ENCODE results near the gene MARK3. TPM values are rescaled to one million over a fixed set of nuclear protein-coding genes. Genes with fewer than 3 reads are reported as not detected.

MARK3 gene
- total and polyA plus RNA-seq, 2 of the 13 experiments (the other 11 are each of a cell fraction or from before 2014, with no cell fraction given), result 47.7 to 56.6 TPM

DNA sequence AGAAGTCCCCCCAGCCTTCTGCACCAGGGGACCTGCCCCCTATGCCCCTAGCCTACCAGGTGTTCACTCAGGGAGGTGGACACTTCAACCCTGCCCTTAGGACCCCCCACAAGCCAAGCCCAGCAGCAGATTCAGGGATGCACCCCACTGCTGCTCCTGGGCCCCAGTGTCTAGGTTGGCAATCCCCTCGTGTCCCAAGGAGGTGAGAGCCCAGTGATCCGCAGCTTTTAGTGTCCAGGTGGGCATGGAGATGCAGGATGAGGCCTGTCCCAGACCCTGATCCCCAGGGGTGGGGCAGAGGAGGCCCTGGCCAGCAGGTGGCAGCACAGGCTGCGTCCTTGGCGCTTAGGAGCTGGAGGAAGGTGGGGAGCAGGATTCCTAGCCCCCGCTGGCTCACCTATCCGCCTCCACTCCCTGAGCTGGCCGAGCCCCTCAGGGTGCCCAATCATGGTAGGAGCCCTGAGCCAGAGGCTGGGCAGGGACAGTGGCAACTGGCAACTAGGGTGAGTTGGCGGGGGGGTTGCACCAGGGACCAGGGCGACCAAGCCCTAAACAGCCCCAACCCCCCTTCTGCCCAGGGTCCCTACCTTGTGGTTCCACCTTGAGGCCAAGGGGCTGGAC, 133.3 kb downstream of the MARK3 start (continued):
- TF ChIP-seq, protein P1, sequence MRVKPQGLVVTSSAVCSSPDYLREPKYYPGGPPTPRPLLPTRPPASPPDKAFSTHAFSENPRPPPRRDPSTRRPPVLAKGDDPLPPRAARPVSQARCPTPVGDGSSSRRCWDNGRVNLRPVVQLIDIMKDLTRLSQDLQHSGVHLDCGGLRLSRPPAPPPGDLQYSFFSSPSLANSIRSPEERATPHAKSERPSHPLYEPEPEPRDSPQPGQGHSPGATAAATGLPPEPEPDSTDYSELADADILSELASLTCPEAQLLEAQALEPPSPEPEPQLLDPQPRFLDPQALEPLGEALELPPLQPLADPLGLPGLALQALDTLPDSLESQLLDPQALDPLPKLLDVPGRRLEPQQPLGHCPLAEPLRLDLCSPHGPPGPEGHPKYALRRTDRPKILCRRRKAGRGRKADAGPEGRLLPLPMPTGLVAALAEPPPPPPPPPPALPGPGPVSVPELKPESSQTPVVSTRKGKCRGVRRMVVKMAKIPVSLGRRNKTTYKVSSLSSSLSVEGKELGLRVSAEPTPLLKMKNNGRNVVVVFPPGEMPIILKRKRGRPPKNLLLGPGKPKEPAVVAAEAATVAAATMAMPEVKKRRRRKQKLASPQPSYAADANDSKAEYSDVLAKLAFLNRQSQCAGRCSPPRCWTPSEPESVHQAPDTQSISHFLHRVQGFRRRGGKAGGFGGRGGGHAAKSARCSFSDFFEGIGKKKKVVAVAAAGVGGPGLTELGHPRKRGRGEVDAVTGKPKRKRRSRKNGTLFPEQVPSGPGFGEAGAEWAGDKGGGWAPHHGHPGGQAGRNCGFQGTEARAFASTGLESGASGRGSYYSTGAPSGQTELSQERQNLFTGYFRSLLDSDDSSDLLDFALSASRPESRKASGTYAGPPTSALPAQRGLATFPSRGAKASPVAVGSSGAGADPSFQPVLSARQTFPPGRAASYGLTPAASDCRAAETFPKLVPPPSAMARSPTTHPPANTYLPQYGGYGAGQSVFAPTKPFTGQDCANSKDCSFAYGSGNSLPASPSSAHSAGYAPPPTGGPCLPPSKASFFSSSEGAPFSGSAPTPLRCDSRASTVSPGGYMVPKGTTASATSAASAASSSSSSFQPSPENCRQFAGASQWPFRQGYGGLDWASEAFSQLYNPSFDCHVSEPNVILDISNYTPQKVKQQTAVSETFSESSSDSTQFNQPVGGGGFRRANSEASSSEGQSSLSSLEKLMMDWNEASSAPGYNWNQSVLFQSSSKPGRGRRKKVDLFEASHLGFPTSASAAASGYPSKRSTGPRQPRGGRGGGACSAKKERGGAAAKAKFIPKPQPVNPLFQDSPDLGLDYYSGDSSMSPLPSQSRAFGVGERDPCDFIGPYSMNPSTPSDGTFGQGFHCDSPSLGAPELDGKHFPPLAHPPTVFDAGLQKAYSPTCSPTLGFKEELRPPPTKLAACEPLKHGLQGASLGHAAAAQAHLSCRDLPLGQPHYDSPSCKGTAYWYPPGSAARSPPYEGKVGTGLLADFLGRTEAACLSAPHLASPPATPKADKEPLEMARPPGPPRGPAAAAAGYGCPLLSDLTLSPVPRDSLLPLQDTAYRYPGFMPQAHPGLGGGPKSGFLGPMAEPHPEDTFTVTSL (CRISPR knock-in tag; IDR thresholded peaks at IDR 0.05; ENCODE audit: borderline replicate concordance), result no peak
- no peak for TF ChIP-seq ZBTB42 (CRISPR knock-in tag; IDR thresholded peaks at IDR 0.05)
- TF ChIP-seq TBL1XR1 (IDR thresholded peaks at IDR 0.05; ENCODE audit: borderline replicate concordance, low read length, partially characterized antibody), result no peak
- TF ChIP-seq HNRNPLL (IDR thresholded peaks at IDR 0.05; ENCODE audit: low read depth, low read length, poor library complexity, severe bottlenecking), result peak; percentile 17
- no peak for TF ChIP-seq ZNF136 (CRISPR knock-in tag; IDR thresholded peaks at IDR 0.05; ENCODE audit: low read depth)
- no peak for TF ChIP-seq TAF15 (IDR thresholded peaks at IDR 0.05; ENCODE audit: low read depth, low read length, poor library complexity, severe bottlenecking)
- TF ChIP-seq E2F2 (CRISPR knock-in tag; IDR thresholded peaks at IDR 0.05; ENCODE audit: borderline replicate concordance), result no peak
- no peak for TF ChIP-seq ZZZ3 (CRISPR knock-in tag; IDR thresholded peaks at IDR 0.05; ENCODE audit: borderline replicate concordance)
- TF ChIP-seq ZNF547 (CRISPR knock-in tag; IDR thresholded peaks at IDR 0.05), result no peak
- TF ChIP-seq, protein P2, sequence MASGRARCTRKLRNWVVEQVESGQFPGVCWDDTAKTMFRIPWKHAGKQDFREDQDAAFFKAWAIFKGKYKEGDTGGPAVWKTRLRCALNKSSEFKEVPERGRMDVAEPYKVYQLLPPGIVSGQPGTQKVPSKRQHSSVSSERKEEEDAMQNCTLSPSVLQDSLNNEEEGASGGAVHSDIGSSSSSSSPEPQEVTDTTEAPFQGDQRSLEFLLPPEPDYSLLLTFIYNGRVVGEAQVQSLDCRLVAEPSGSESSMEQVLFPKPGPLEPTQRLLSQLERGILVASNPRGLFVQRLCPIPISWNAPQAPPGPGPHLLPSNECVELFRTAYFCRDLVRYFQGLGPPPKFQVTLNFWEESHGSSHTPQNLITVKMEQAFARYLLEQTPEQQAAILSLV (CRISPR knock-in tag; IDR thresholded peaks at IDR 0.05; ENCODE audit: borderline replicate concordance), result no peak
- no peak for TF ChIP-seq ASH2L (IDR thresholded peaks at IDR 0.05; ENCODE audit: insufficient read length, low read depth, low read length)
- no peak; the same call in 1 of the 2 replicates for TF ChIP-seq REPIN1 (CRISPR knock-in tag; IDR thresholded peaks at IDR 0.05; ENCODE audit: borderline replicate concordance, low read depth)
- TF ChIP-seq ZEB1 (IDR thresholded peaks at IDR 0.05; ENCODE audit: insufficient replicate concordance, low read depth), result no peak
- no peak for TF ChIP-seq NR2F1 (CRISPR knock-in tag; IDR thresholded peaks at IDR 0.05)
- TF ChIP-seq RFX5 (IDR thresholded peaks at IDR 0.05; ENCODE audit: low read depth, low read length), result no peak
- TF ChIP-seq ATF5 (CRISPR knock-in tag; IDR thresholded peaks at IDR 0.05; ENCODE audit: low read depth), result no peak
- no peak for TF ChIP-seq MNT (IDR thresholded peaks at IDR 0.05)
- TF ChIP-seq ZNF746 (CRISPR knock-in tag; IDR thresholded peaks at IDR 0.05), result no peak
